BE2C (cell line): ENCODE results near the gene OR13F1. TPM values are rescaled to one million over a fixed set of nuclear protein-coding genes. Genes with fewer than 3 reads are reported as not detected.

Experiments
- DNase-seq: peaks from one replicate; pipeline ENCODE4 v3.0.0-alpha.2; 2020
- H3K27me3 ChIP-seq: fragments of 250-450 bp; sonication (Bioruptor Pico); 2 replicates; pipeline ENCODE4 v1.5.1; 2020; ENCODE audit warnings: mild to moderate bottlenecking
- H3K36me3 ChIP-seq: fragments of 250-450 bp; sonication (Bioruptor Pico); 2 replicates; pipeline ENCODE4 v1.5.1; 2020; ENCODE audit warnings: mild to moderate bottlenecking
- H3K4me1 ChIP-seq: fragments of 250-450 bp; sonication (Bioruptor Pico); 2 replicates; pipeline ENCODE4 v1.5.1; 2020
- H3K4me3 ChIP-seq: 2 replicates; pipeline ENCODE4 v1.5.1; 2011; ENCODE audit warnings: low read depth, low read length
- H3K9me3 ChIP-seq: fragments of 250-450 bp; sonication (Bioruptor Pico); 2 replicates; pipeline ENCODE4 v1.5.1; 2020
- polyA plus RNA-seq: library from polyadenylated mRNA; unstranded; fragments of >200 nt; gene quantifications from one replicate; pipeline ENCODE4 v1.2.1, GENCODE V29; 2012; ENCODE audit warnings: low read depth, missing spikeins; ENCODE audit not compliant: insufficient read length, insufficient read depth
- TF ChIP-seq, protein P1 (sequence below): IDR thresholded peaks from 2 replicates; pipeline ENCODE4 v1.5.1; 2012; ENCODE audit warnings: mild to moderate bottlenecking, low read depth, low read length

The OR13F1 gene, protein sequence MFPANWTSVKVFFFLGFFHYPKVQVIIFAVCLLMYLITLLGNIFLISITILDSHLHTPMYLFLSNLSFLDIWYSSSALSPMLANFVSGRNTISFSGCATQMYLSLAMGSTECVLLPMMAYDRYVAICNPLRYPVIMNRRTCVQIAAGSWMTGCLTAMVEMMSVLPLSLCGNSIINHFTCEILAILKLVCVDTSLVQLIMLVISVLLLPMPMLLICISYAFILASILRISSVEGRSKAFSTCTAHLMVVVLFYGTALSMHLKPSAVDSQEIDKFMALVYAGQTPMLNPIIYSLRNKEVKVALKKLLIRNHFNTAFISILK
- polyA plus RNA-seq = not detected

DNA sequence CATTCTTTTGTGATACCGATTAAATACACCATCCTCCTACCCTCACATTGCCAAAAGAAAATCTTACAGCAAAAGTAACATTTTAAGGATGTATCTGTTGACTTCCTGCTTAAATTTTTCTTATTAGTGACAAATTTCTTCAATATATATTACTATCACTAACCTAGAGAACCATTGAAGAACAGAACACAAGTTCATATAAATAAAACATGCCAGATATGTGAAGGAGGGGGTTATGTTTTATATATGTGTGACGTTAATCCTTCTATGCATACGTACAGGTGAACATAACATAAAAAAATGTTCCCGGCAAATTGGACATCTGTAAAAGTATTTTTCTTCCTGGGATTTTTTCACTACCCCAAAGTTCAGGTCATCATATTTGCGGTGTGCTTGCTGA lies at the start of gene OR13F1:
OR13F1 (plus strand) TSS at position 301 of the 400 bp plus-strand sequence; CDS start at position 301, 0 bp downstream.
- Histone ChIP-seq H3K36me3 (no peaks in the 10 kb centered on the region), H3K9me3 (no peaks in the 10 kb centered on the region), H3K4me3 (no peak within 1 kb of the TSS), H3K4me1 (no peaks in the 10 kb centered on the region), H3K27me3 (no peaks in the 10 kb centered on the region)
- TF ChIP-seq, protein P1, sequence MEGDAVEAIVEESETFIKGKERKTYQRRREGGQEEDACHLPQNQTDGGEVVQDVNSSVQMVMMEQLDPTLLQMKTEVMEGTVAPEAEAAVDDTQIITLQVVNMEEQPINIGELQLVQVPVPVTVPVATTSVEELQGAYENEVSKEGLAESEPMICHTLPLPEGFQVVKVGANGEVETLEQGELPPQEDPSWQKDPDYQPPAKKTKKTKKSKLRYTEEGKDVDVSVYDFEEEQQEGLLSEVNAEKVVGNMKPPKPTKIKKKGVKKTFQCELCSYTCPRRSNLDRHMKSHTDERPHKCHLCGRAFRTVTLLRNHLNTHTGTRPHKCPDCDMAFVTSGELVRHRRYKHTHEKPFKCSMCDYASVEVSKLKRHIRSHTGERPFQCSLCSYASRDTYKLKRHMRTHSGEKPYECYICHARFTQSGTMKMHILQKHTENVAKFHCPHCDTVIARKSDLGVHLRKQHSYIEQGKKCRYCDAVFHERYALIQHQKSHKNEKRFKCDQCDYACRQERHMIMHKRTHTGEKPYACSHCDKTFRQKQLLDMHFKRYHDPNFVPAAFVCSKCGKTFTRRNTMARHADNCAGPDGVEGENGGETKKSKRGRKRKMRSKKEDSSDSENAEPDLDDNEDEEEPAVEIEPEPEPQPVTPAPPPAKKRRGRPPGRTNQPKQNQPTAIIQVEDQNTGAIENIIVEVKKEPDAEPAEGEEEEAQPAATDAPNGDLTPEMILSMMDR = no peak
- no peak for DNase-seq

DNA sequence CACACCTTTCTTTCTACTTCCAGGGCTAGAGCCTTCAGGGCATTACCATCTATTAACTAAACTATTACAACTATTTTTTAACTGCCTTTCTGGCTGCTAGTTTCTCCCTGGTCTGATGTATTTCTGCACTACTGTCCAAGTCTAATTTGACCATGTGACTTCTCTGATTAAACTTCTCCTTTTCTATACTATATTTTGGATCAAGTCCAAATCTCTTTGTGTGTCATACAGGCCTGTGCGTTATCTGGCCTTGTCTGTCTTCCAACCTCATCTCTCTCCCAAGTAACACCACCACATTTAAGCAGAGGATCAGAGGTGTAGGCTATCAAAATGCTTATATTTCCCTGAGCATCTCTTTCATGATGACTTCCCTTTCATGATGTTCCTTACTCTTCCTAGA lies 47.2 kb upstream of the OR13F1 start:
- Histone ChIP-seq H3K4me1 (no peaks in the 10 kb centered on the region), H3K9me3 (no peaks in the 10 kb centered on the region), H3K4me3 (no peak overlapping the region), H3K27me3 (no peaks in the 10 kb centered on the region), H3K36me3 (no peaks in the 10 kb centered on the region)
- TF ChIP-seq, protein P1 = no peak
- DNase-seq = no peak

DNA sequence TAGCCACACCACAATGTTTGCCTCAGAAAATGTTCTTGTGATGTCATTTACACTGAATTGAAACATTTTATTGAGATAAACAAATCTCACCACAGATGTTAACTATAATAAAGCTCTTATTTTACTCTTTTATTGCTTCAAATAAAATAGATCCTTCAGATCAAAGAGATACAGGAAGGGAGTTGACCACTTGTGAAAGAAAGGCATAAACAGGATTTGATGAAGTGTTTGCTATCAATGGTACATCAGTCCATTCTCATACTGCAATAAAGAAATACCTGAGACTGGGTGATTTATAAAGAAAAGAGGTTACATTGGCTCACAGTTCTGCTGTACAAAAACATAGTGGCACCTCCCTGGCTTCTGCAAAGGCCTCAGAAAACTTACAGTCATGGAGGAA lies 40.2 kb upstream of the OR13F1 start:
- TF ChIP-seq, protein P1 = no peak
- H3K36me3 ChIP-seq = no peaks in the 10 kb centered on the region
- H3K9me3 ChIP-seq = no peaks in the 10 kb centered on the region
- H3K4me1 ChIP-seq = no peaks in the 10 kb centered on the region
- H3K4me3 ChIP-seq = no peak overlapping the region
- no peaks in the 10 kb centered on the region for H3K27me3 ChIP-seq
- DNase-seq = no peak

DNA sequence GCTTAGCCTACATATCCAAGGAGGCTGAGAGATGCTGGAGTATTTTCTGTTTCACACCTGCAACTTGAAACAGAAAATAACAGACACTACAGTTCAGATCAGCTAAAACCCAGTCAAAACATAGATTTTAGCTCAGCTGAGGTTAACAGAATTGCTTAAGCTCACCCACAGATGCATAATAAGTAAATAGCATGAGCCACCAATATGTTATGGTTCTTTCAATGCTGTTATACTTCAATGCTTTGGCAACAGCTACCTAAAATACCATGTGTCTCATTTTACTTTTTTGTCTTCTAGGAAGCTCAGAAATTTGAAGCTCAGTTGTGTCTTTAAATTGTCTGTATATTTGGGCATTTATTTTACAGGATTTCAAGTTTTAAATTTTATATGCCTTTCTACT lies 35.8 kb upstream of the OR13F1 start:
- no peaks in the 10 kb centered on the region for H3K27me3 ChIP-seq
- DNase-seq = no peak
- H3K9me3 ChIP-seq = no peaks in the 10 kb centered on the region
- TF ChIP-seq, protein P1 = no peak
- no peak overlapping the region for H3K4me3 ChIP-seq
- H3K4me1 ChIP-seq = no peaks in the 10 kb centered on the region
- no peaks in the 10 kb centered on the region for H3K36me3 ChIP-seq

DNA sequence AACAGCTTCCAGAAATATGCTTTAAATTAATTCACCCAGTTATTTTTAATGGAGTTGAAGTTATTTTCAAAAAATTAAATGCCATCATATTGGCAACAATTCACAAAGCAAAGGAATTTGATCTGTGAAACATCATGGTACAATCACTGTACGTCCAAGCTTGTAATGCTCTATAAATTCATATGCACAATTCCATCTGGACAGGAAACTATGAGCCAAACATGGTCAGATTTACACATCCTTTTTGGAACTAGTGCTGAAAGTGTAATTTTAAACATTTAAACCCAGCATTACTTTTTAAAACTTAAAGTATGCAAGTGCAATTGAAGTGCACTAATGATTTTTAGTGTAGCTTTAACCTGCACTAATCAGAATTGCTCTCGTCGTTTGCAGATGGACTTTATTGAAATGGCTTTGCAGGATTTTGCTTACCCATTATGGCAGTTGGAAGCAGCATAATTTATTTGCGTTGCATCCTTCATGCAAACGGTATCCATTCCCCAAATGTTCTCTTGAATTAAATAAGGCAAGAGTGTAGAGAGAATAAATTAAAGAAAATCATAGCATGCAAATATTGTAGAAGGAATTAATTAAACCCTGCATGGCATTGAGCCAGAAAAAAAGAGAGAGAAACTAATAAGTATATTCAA lies 21.0 kb upstream of the OR13F1 start:
- Histone ChIP-seq H3K4me1 (no peaks in the 10 kb centered on the region), H3K27me3 (no peaks in the 10 kb centered on the region), H3K36me3 (no peaks in the 10 kb centered on the region), H3K4me3 (no peak overlapping the region), H3K9me3 (no peaks in the 10 kb centered on the region)
- TF ChIP-seq, protein P1 = no peak
- no peak for DNase-seq

DNA sequence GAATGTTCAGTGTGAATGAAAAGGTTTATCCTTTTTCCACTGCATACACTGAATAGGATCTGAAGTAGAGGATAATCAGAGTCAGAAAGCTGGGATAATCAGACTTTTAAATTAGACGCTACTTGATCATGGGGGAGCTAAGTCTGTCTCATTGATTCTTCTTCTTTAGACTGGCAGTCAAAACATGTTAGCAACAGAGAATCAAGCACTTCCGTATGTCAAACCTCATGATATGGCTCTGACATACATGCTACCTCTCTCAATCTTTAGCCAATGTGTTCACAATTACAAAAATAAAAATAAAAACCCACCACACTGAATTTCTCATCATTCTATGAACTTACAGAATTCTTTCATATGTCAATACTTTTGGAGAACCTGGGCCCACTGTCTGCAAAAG lies 19.0 kb upstream of the OR13F1 start:
- Histone ChIP-seq H3K36me3 (no peaks in the 10 kb centered on the region), H3K4me1 (no peaks in the 10 kb centered on the region), H3K9me3 (no peaks in the 10 kb centered on the region), H3K27me3 (no peaks in the 10 kb centered on the region), H3K4me3 (no peak overlapping the region)
- TF ChIP-seq, protein P1 = no peak
- DNase-seq = no peak
